Colon (tissue), 2 donors: ENCODE measurements around the gene RAD52.

Source experiments
- FAIRE-seq: peaks from 2 replicates; lab custom pipeline; 2012; peaks lifted over from hg19 to GRCh38; lab: Jason Lieb, UNC
- donor health status: control.
- donor health status: control.

The RAD52 gene

DNA sequence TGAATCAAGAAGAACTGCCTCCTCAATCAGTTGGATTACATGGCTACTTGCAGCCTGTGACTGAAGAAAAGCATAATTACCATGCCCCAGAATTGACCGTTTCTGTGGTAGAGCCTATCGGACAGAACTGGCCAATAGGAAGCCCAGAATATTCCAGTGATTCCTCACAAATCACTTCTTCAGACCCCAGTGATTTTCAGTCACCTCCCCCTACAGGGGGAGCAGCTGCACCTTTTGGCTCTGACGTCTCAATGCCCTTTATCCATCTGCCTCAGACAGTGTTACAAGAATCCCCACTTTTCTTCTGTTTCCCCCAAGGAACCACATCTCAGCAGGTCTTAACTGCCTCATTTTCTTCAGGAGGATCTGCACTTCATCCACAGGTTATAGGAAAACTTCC, 80.8 kb downstream of the RAD52 start:
- no peak for FAIRE-seq

GRCh38 chr12:867905-868304, 81.6 kb downstream of the RAD52 start:
- no peak for FAIRE-seq

- no peak for FAIRE-seq
Observed at GRCh38 chr12:865614-866013, 83.9 kb downstream of the RAD52 start.

- no peak for FAIRE-seq
Observed at GRCh38 chr12:863285-863684, 86.2 kb downstream of the RAD52 start.

DNA sequence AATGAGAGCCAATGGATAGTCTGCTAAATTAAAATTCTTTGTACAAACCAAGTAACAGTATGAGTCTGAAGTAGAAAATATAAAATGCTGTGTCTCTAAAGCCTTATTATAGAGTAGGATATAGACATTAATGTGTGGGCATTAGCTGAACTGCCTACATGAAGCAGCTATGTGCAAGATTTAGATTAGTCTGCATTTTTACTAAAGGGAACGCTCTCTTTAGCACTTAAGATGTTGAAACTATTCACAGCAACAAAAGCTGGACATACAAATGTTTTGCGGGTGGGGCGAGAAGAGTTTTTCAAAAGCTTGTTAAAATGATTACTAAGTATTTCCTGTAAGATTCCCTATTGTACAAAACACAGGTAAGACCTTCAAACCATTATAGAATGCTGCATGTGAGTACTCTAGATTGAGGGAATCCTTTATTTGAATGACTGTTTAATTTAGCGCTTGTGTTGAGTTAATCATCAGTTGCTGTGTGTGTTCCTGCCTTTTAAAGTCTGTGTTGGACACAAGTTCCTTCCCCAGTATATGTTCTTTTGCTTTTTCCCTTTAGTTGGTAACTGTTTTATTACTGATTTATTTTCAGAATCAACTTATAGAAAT, 87.1 kb downstream of the RAD52 start:
- FAIRE-seq: no peak
